Upper lobe of left lung (tissue), 6 donors: ENCODE results near the gene ROR2. TPM values are rescaled to one million over a fixed set of nuclear protein-coding genes. Genes with fewer than 3 reads are reported as not detected.

Experiments used
- ATAC-seq, 2 donors: fragments of 200-7000 bp; cut with Tn5 transposase; one replicate each; pipeline ENCODE4 v1.9.1; 2022; ENCODE audit warnings: mild to moderate bottlenecking in 2 of 2, moderate library complexity in 2 of 2; ENCODE audit not compliant: low FRiP score in 2 of 2
- DNase-seq, 2 donors: peaks; one replicate each; pipeline ENCODE4 v3.0.0-alpha.2; 2019 to 2020
- H3K27ac ChIP-seq, 4 donors: fragments of 200-600 bp; sonication (generic); one replicate each; pipeline ENCODE4 v1.5.1; 2016 to 2019
- H3K27me3 ChIP-seq, 4 donors: fragments of 200-600 bp; sonication (generic); one replicate each; pipeline ENCODE4 v1.5.1; 2017 to 2019
- H3K36me3 ChIP-seq, 4 donors: fragments of 200-600 bp; sonication (generic); one replicate each; pipeline ENCODE4 v1.5.1; 2016 to 2019
- H3K4me1 ChIP-seq, 4 donors: fragments of 200-600 bp; sonication (generic); one replicate each; pipeline ENCODE4 v1.5.1; 2018 to 2019
- H3K4me3 ChIP-seq, 4 donors: fragments of 200-600 bp; sonication (generic); one replicate each; pipeline ENCODE4 v1.5.1; 2017 to 2019; ENCODE audit warnings: mild to moderate bottlenecking in 2 of 4, moderate library complexity in 1 of 4
- H3K9me3 ChIP-seq, 4 donors: fragments of 200-600 bp; sonication (generic); one replicate each; pipeline ENCODE4 v1.5.1; 2018 to 2019
- CTCF ChIP-seq, 6 experiments: fragments of 450-650 bp in 4 of 6; fragments of 200-600 bp in 2 of 6; sonication (generic) in 2 of 6; IDR thresholded peaks; one replicate each; pipeline ENCODE4 v1.5.1; 2016 to 2019; ENCODE audit warnings: antibody characterized with exemption in 6 of 6
- EP300 ChIP-seq, 4 donors: sonication (generic); formaldehyde crosslinking; IDR thresholded peaks; one replicate each; pipeline ENCODE4 v1.5.1; 2017; ENCODE audit warnings: antibody characterized with exemption in 4 of 4, control low read depth in 2 of 4
- POLR2A ChIP-seq, 4 donors: fragments of 450-650 bp; IDR thresholded peaks; one replicate each; pipeline ENCODE4 v1.5.1; 2016 to 2017; ENCODE audit warnings: antibody characterized with exemption in 4 of 4, mild to moderate bottlenecking in 2 of 4
- POLR2AphosphoS5 ChIP-seq, 2 donors: sonication (generic); formaldehyde crosslinking; IDR thresholded peaks; one replicate each; pipeline ENCODE4 v1.5.1; 2017; ENCODE audit warnings: antibody characterized with exemption in 2 of 2
- WGBS, 2 donors: methylation state at CpG; one replicate each; pipeline ENCODE4 v1.1.5; 2017 to 2018; 5-methylcytosine and 5-hydroxymethylcytosine counted together
- total RNA-seq, 6 donors: library from RNA; depleted of rRNA in 4 of 6; stranded (reverse); fragments of >200 nt in 4 of 6; gene quantifications; one replicate each; pipeline versions ENCODE4 v1.1.0 to v1.2.1, GENCODE V29; 2016 to 2021
- donor health status: DM: no; HTN: no; CAD: no; lungs with moderate emphysema.
- donor health status: DM: no; HTN: yes; CAD: no; lungs with severe emphysema.

The ROR2 gene
- total RNA-seq, 6 donors from 2014 or later, result 2.7 to 8.1 (median 3.4) TPM

- no peaks in the 10 kb centered on the region for H3K36me3 ChIP-seq
- no peaks in the 10 kb centered on the region for H3K9me3 ChIP-seq
- no peak for TF ChIP-seq EP300 (IDR thresholded peaks at IDR 0.05)
- TF ChIP-seq CTCF (IDR thresholded peaks at IDR 0.05), result no peak
- TF ChIP-seq POLR2A (IDR thresholded peaks at IDR 0.05), result no peak
- no peak for TF ChIP-seq POLR2AphosphoS5 (IDR thresholded peaks at IDR 0.05)
Measured at GRCh38 chr9:91532325-91532724, 417.7 kb downstream of the ROR2 start.

GRCh38 chr9:91530829-91531228 is 419.2 kb downstream of the ROR2 start:
- Histone ChIP-seq H3K27me3 (no peaks in the 10 kb centered on the region), H3K36me3 (no peaks in the 10 kb centered on the region), H3K9me3 (no peaks in the 10 kb centered on the region), H3K4me3 (no peak overlapping the region), H3K4me1 (no peaks in the 10 kb centered on the region), H3K27ac (no peak overlapping the region)
- DNase-seq (no peak), ATAC-seq (no peak)
- 12 to 23% methylated on average over 2 of the region's 2 CpGs for WGBS, 2 donors
- TF ChIP-seq POLR2A (IDR thresholded peaks at IDR 0.05), result no peak
- no peak for TF ChIP-seq POLR2AphosphoS5 (IDR thresholded peaks at IDR 0.05)
- TF ChIP-seq CTCF (IDR thresholded peaks at IDR 0.05), result no peak
- no peak for TF ChIP-seq EP300 (IDR thresholded peaks at IDR 0.05)

More at GRCh38 chr9:91532325-91532724, 417.7 kb downstream of the ROR2 start:
- DNase-seq (no peak), ATAC-seq (no peak)
- Histone ChIP-seq H3K27me3 (no peaks in the 10 kb centered on the region), H3K4me3 (no peak overlapping the region), H3K4me1 (no peaks in the 10 kb centered on the region), H3K27ac (no peak overlapping the region)
- WGBS, 2 donors, result 86 to 88% methylated on average over 3 of the region's 3 CpGs

DNA sequence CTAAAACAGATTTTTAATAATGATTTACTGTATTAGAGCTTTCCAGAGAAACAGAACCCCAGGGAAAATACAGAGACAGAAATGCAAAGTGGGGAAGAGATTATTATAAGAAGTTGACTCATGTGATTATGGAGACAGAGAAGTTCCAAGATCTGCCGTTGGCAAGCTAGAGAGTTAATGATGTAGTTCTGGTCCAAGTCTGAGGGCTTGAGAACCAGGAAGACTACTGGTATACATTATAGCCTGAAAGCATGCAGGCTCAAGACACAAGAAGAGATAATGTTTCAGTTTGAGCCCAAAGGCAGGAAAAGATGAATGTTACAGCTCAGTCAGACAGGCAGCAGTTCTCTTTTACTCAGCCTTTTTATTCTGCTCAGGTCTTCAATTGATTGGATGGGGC is 427.5 kb downstream of the ROR2 start:
- H3K9me3 ChIP-seq, result no peaks in the 10 kb centered on the region
- no peak for DNase-seq
- H3K27ac ChIP-seq, result no peak overlapping the region
- no peak for ATAC-seq
- 0 to 79% methylated on average over 1 of the region's 1 CpG for WGBS, 2 donors
- H3K4me1 ChIP-seq, result no peaks in the 10 kb centered on the region
- TF ChIP-seq CTCF (IDR thresholded peaks at IDR 0.05) (no peak), POLR2A (IDR thresholded peaks at IDR 0.05) (no peak), EP300 (IDR thresholded peaks at IDR 0.05) (no peak), POLR2AphosphoS5 (IDR thresholded peaks at IDR 0.05) (no peak)
- H3K4me3 ChIP-seq, result no peak overlapping the region
- no peaks in the 10 kb centered on the region for H3K27me3 ChIP-seq
- no peaks in the 10 kb centered on the region for H3K36me3 ChIP-seq

- DNase-seq (no peak), ATAC-seq (no peak)
- no peak overlapping the region for H3K27ac ChIP-seq
- no peaks in the 10 kb centered on the region for H3K27me3 ChIP-seq
- no peaks in the 10 kb centered on the region for H3K4me1 ChIP-seq
- no peaks in the 10 kb centered on the region for H3K36me3 ChIP-seq
- 88% methylated on average over 2 of the region's 2 CpGs for WGBS, 2 donors
- H3K9me3 ChIP-seq, result no peaks in the 10 kb centered on the region
- no peak overlapping the region for H3K4me3 ChIP-seq
- no peak for TF ChIP-seq EP300 (IDR thresholded peaks at IDR 0.05)
- no peak for TF ChIP-seq POLR2A (IDR thresholded peaks at IDR 0.05)
- no peak for TF ChIP-seq CTCF (IDR thresholded peaks at IDR 0.05)
- no peak for TF ChIP-seq POLR2AphosphoS5 (IDR thresholded peaks at IDR 0.05)
Measured at GRCh38 chr9:91519520-91520277, 430.3 kb downstream of the ROR2 start.

GRCh38 chr9:91518462-91518861 is 431.6 kb downstream of the ROR2 start:
- H3K4me3 ChIP-seq, result no peak overlapping the region
- DNase-seq (no peak), ATAC-seq (no peak)
- no peaks in the 10 kb centered on the region for H3K4me1 ChIP-seq
- H3K36me3 ChIP-seq, result no peaks in the 10 kb centered on the region
- TF ChIP-seq EP300 (IDR thresholded peaks at IDR 0.05), result no peak
- H3K27ac ChIP-seq, result no peak overlapping the region
- no peaks in the 10 kb centered on the region for H3K27me3 ChIP-seq
- 80 to 84% methylated on average over 5 of the region's 5 CpGs for WGBS, 2 donors
- no peaks in the 10 kb centered on the region for H3K9me3 ChIP-seq
